Measurements from ENCODE around the gene SLITRK2. TPM values are rescaled to one million over a fixed set of nuclear protein-coding genes. Genes with fewer than 3 reads are reported as not detected.

Gene SLITRK2
- polyA plus RNA-seq, 4 donors = 1.2 to 2.0 (median 1.4) TPM

- no peak for DNase-seq (ENCODE audit: low read depth in 4 of 4, low spot score in 2 of 4)
These were observed 30.8 kb downstream of the SLITRK2 start for GRCh38 chrX:145848448-145848847.

GRCh38 chrX:145848857-145849256 is 31.2 kb downstream of the SLITRK2 start:
- no peak for DNase-seq (ENCODE audit: low read depth in 4 of 4, low spot score in 2 of 4)

- DNase-seq (ENCODE audit: low read depth in 4 of 4, low spot score in 2 of 4) = no peak
These were observed 35.6 kb downstream of the SLITRK2 start for GRCh38 chrX:145853181-145853580.

- DNase-seq (ENCODE audit: low read depth in 4 of 4, low spot score in 2 of 4) = no peak
These were observed 38.6 kb downstream of the SLITRK2 start for GRCh38 chrX:145856181-145856580.

GRCh38 chrX:145861818-145862217 is 44.2 kb downstream of the SLITRK2 start:
- DNase-seq (ENCODE audit: low read depth in 4 of 4, low spot score in 2 of 4) = no peak

GRCh38 chrX:145865082-145865481 is 47.5 kb downstream of the SLITRK2 start:
- no peak for DNase-seq (ENCODE audit: low read depth in 4 of 4, low spot score in 2 of 4)

Measured in left renal cortex interstitium (tissue), 4 donors.